Mesothelial cell of epicardium (in vitro differentiated cells): ENCODE results near the gene RIMBP2. TPM values are rescaled to one million over a fixed set of nuclear protein-coding genes. Genes with fewer than 3 reads are reported as not detected.

Experiments used
- DNase-seq, 2 experiments: peaks; one replicate each; pipeline ENCODE4 v3.0.0; 2021; ENCODE audit warnings: low spot score in 2 of 2; ENCODE audit not compliant: unreplicated experiment in 2 of 2
- H3K27ac Mint-ChIP-seq: 2 replicates; pipeline ENCODE4 v1.8.0; 2021; ENCODE audit warnings: mixed read lengths
- H3K27me3 Mint-ChIP-seq: 2 replicates; pipeline ENCODE4 v1.8.0; 2021; ENCODE audit warnings: low read depth, mixed read lengths
- H3K36me3 Mint-ChIP-seq: 2 replicates; pipeline ENCODE4 v1.8.0; 2021; ENCODE audit warnings: mixed read lengths
- H3K4me1 Mint-ChIP-seq: 2 replicates; pipeline ENCODE4 v1.8.0; 2021; ENCODE audit warnings: mixed read lengths
- H3K4me3 Mint-ChIP-seq: 2 replicates; pipeline ENCODE4 v1.8.0; 2021; ENCODE audit warnings: mild to moderate bottlenecking, moderate library complexity, mixed read lengths
- H3K9me3 Mint-ChIP-seq: 2 replicates; pipeline ENCODE4 v1.8.0; 2021; ENCODE audit warnings: mixed read lengths
- CTCF ChIP-seq: fragments of 200-600 bp; sonication (generic); IDR thresholded peaks from one replicate; pipeline ENCODE4 v1.5.0; 2021; ENCODE audit warnings: antibody characterized with exemption; ENCODE audit not compliant: unreplicated experiment
- total RNA-seq: library from RNA; stranded (reverse); gene quantifications from 3 replicates; pipeline ENCODE4 v1.2.1, GENCODE V29; 2021

The RIMBP2 gene
- total RNA-seq, 1 donor from 2014 or later, result 8.6 TPM

- Mint-ChIP-seq H3K36me3 (peaks cover 7% of the 10 kb centered on the region), H3K4me1 (no peaks in the 10 kb centered on the region), H3K27ac (no peak overlapping the region), H3K27me3 (peaks cover 2% of the 10 kb centered on the region), H3K9me3 (peaks cover 8% of the 10 kb centered on the region), H3K4me3 (no peak overlapping the region)
- no peak for DNase-seq
- TF ChIP-seq CTCF, result no peak
These were observed 272.0 kb downstream of the RIMBP2 start for GRCh38 chr12:130444061-130444460.

GRCh38 chr12:130441771-130442760, 274.0 kb downstream of the RIMBP2 start:
- Mint-ChIP-seq H3K4me1 (no peaks in the 10 kb centered on the region), H3K36me3 (peaks cover 10% of the 10 kb centered on the region), H3K9me3 (peaks cover 11% of the 10 kb centered on the region), H3K4me3 (no peak overlapping the region), H3K27ac (no peak overlapping the region), H3K27me3 (peaks cover 2% of the 10 kb centered on the region)
- DNase-seq, result no peak
- TF ChIP-seq CTCF, result no peak

- no peak for DNase-seq
- H3K27ac Mint-ChIP-seq, result no peak overlapping the region
- peaks cover 11% of the 10 kb centered on the region for H3K9me3 Mint-ChIP-seq
- H3K36me3 Mint-ChIP-seq, result peaks cover 10% of the 10 kb centered on the region
- no peaks in the 10 kb centered on the region for H3K4me1 Mint-ChIP-seq
- no peak for TF ChIP-seq CTCF
- H3K27me3 Mint-ChIP-seq, result no peaks in the 10 kb centered on the region
- no peak overlapping the region for H3K4me3 Mint-ChIP-seq
These were observed 275.6 kb downstream of the RIMBP2 start for GRCh38 chr12:130440411-130441080.

GRCh38 chr12:130439250-130439649, 276.8 kb downstream of the RIMBP2 start:
- no peaks in the 10 kb centered on the region for H3K27me3 Mint-ChIP-seq
- no peaks in the 10 kb centered on the region for H3K4me1 Mint-ChIP-seq
- TF ChIP-seq CTCF, result no peak
- no peak overlapping the region for H3K4me3 Mint-ChIP-seq
- DNase-seq, result no peak
- H3K9me3 Mint-ChIP-seq, result peaks cover 11% of the 10 kb centered on the region
- peaks cover 12% of the 10 kb centered on the region for H3K36me3 Mint-ChIP-seq
- H3K27ac Mint-ChIP-seq, result no peak overlapping the region

- H3K27me3 Mint-ChIP-seq, result no peaks in the 10 kb centered on the region
- DNase-seq, result peak in 1 of 2 experiments; percentile 13
- H3K4me1 Mint-ChIP-seq, result no peaks in the 10 kb centered on the region
- no peak for TF ChIP-seq CTCF
- H3K4me3 Mint-ChIP-seq, result no peak overlapping the region
- H3K36me3 Mint-ChIP-seq, result peaks cover 12% of the 10 kb centered on the region
- peaks cover 14% of the 10 kb centered on the region for H3K9me3 Mint-ChIP-seq
- no peak overlapping the region for H3K27ac Mint-ChIP-seq
These were observed 277.4 kb downstream of the RIMBP2 start for GRCh38 chr12:130438711-130439110.
